Muscle layer of duodenum (tissue), 2 donors: ENCODE measurements around the gene RSPO1.

ENCODE experiments used
- H3K27ac ChIP-seq: one replicate; pipeline ENCODE4 v1.7.0; 2013; ENCODE audit warnings: mild to moderate bottlenecking, low read length
- H3K27me3 ChIP-seq: one replicate; pipeline ENCODE4 v1.7.0; 2013; ENCODE audit warnings: low read depth, mild to moderate bottlenecking, control low read depth, low read length
- H3K36me3 ChIP-seq, 2 donors: one replicate each; pipeline ENCODE4 v1.7.0; 2013; ENCODE audit warnings: low read length in 2 of 2, control low read depth in 1 of 2, mild to moderate bottlenecking in 1 of 2; ENCODE audit not compliant: insufficient read depth in 2 of 2, control insufficient read depth in 1 of 2
- H3K4me1 ChIP-seq, 2 donors: one replicate each; pipeline ENCODE4 v1.7.0; 2013; ENCODE audit warnings: low read length in 2 of 2, mild to moderate bottlenecking in 2 of 2, control low read depth in 1 of 2, moderate library complexity in 1 of 2; ENCODE audit not compliant: insufficient read depth in 2 of 2, control insufficient read depth in 1 of 2
- H3K4me3 ChIP-seq, 2 donors: one replicate each; pipeline ENCODE4 v1.7.0; 2013; ENCODE audit warnings: low read length in 2 of 2, low read depth in 1 of 2, mild to moderate bottlenecking in 1 of 2
- H3K9me3 ChIP-seq, 2 donors: one replicate each; pipeline ENCODE4 v1.7.0; 2013; ENCODE audit warnings: low read length in 2 of 2, control low read depth in 1 of 2, mild to moderate bottlenecking in 1 of 2; ENCODE audit not compliant: control insufficient read depth in 1 of 2
- donor health status: healthy.

Gene RSPO1

DNA sequence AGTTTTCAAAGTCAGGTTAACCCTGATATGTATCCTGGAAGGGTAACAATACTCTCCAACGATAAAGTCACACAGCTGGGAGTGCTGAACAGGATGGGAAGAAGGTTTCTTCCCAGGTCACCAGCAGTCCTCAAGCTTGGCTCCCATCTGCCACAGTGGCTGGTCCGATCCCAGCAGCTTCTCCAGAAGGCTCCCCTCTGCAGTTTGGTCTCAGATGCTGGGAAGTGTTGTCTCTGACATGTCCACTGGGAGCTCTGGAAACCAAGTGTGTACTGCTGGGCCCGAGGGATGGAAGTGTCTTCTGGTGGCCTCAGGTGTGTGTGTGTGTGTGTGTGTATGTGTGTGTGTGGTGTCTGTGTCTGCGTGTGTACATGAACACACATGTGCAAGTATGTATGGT, 22.5 kb downstream of the RSPO1 start:
- Histone ChIP-seq H3K27me3 (no peaks in the 10 kb centered on the region), H3K4me1 (no peaks in the 10 kb centered on the region), H3K27ac (no peak overlapping the region), H3K9me3 (no peaks in the 10 kb centered on the region), H3K36me3 (no peaks in the 10 kb centered on the region), H3K4me3 (no peak overlapping the region)

DNA sequence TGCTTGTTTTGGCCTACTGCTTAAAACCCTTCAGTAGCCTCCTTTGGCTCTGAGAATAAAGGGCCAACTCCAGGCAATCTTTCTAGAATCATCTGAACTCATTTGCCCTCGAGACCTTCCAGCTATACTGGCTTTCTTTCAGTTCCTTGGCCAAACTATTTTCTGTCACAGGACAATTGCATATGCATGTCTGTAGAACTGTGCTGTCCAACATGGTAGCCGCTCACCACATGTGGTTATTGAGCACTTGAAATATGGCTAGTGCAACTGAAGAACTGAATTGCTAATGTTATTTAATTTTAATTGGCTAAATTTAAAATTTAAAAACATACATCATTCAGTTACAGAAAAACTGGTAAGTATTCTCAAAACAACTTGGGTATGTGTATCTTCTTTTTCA, 24.7 kb downstream of the RSPO1 start:
- no peaks in the 10 kb centered on the region for H3K9me3 ChIP-seq
- peaks cover 0 to 7% of the 10 kb centered on the region in 2 donors for H3K4me1 ChIP-seq
- H3K27ac ChIP-seq: no peak overlapping the region
- H3K27me3 ChIP-seq: no peaks in the 10 kb centered on the region
- no peaks in the 10 kb centered on the region for H3K36me3 ChIP-seq
- no peak overlapping the region for H3K4me3 ChIP-seq

DNA sequence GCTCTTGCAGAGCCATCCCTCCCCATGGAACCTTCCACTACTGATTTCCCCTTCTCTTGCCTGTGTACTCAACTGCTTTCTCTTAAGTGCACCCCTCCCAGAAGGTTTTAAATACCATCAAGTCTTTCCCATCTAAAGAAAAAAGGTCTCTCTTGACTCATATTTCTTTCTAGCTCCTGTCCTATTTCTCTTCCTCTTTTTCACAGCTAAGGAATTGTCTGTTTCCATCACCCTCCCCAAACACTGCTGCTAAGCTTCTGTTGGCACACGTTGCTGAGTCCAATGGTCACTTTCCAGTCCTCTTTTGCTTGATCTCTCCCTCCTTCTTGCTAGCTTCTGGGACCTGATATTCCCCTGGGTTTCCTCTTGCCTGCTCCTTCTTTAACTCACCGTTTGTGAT, 25.7 kb downstream of the RSPO1 start:
- no peaks in the 10 kb centered on the region for H3K27me3 ChIP-seq

DNA sequence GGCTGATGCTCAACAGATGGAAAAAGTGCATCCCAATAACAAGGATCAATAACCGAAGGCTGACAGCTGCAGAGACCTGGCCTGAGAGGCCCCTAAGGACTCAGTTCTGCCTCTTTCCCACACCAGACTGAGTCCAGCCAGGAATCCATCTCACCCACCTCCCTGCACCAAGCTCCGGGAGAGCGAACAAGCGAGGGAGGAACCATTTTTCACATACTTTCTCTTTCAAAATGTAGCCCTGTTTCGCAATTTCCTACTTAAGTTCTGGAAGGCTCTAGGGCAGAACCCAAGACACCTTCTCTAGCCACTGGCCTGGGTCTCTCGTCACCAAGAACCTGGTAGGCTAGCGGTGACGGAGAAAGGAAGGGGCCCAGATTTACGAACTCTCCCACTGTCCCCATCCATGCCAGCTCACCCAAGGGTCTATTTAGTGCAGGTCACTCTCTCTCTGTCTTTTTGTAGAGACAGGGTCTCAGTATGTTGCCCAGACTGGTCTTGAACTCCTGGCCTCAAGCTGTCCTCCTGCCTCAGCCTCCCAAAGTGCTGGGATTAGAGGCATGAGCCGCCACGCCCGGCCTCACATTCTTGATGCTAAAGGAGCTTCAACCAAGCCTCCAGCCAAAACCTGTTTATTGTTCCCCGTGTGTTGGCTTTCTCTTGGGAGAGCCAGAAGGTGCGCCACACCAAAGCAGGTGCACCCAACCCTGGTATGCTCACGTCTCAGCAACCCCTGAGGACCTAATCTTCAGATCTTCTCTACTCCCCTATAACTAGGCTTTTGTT, 28.0 kb downstream of the RSPO1 start:
- Histone ChIP-seq H3K4me3 (no peak overlapping the region), H3K4me1 (peaks cover 0 to 16% of the 10 kb centered on the region in 2 donors), H3K27me3 (peaks cover 5% of the 10 kb centered on the region), H3K27ac (no peak overlapping the region), H3K36me3 (no peaks in the 10 kb centered on the region), H3K9me3 (no peaks in the 10 kb centered on the region)

More for the DNA sequence above, 25.7 kb downstream of the RSPO1 start:
- H3K4me3 ChIP-seq: no peak overlapping the region
- H3K9me3 ChIP-seq: no peaks in the 10 kb centered on the region
- H3K36me3 ChIP-seq: no peaks in the 10 kb centered on the region
- peaks cover 0 to 7% of the 10 kb centered on the region in 2 donors for H3K4me1 ChIP-seq
- no peak overlapping the region for H3K27ac ChIP-seq

DNA sequence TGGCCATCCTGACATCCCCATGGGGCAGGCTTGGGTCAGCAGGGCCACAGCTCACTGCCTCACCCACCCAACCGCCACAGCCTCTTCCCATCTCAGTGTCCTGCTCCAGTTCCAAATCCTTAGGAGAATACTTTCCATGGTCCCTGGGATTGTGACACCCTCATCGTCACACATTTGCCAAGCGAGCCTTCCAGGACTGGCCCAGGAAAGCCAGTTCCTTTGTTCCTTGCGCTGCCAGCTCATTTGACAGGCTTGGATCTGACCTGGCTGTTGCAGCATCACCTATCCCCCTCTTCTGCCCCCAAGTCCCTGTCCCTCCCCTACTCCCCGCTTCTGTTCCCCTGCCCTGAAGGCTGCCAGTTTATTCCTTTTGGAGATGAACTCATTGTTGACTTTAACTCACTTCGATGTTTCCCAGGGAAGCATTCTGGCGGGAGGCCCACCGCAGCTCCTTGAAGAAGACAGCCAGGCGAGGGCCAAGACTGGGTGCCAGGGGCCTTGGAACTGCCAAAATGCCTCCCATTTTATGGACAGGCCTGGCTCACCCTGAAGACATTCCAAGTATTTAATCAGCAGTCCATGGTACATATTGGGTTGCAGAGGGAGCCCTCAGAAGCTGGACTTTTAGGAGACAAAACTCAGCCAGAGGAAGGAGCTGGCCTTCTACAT, 28.8 kb downstream of the RSPO1 start:
- Histone ChIP-seq H3K9me3 (no peaks in the 10 kb centered on the region), H3K4me3 (no peak overlapping the region), H3K4me1 (peaks cover 0 to 16% of the 10 kb centered on the region in 2 donors)

DNA sequence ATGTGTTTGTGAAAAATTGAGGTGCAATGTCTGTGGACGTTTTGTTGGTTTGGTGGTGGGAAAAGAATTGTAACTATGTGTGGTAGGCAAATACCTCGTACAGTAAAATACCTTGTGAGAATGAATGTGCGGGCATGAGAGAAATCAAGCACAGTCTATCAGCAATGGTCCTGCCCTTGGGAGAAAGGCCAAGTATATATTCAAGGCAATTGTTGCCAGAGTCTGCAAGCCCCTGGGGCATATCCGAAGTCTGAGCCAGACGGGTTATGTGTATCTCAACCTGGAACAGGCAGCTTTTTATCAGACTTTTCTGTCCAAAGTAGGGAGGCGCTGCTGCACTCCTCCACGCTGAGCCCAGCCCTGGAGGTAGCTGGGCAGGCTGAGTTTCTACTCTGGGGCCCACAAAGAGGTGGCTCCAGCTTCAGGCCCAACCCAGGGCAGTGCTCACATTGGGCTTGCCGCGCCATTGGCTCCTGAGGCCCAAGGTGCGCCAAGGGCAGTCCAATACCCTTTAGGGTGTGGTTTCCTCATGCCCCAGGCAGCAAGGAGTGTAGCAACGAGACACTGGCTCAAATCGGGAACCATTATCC, 29.5 kb downstream of the RSPO1 start:
- H3K4me3 ChIP-seq: no peak overlapping the region

More for the DNA sequence above, 28.8 kb downstream of the RSPO1 start:
- no peak overlapping the region for H3K27ac ChIP-seq
- H3K27me3 ChIP-seq: peaks cover 5% of the 10 kb centered on the region
- no peaks in the 10 kb centered on the region for H3K36me3 ChIP-seq

DNA sequence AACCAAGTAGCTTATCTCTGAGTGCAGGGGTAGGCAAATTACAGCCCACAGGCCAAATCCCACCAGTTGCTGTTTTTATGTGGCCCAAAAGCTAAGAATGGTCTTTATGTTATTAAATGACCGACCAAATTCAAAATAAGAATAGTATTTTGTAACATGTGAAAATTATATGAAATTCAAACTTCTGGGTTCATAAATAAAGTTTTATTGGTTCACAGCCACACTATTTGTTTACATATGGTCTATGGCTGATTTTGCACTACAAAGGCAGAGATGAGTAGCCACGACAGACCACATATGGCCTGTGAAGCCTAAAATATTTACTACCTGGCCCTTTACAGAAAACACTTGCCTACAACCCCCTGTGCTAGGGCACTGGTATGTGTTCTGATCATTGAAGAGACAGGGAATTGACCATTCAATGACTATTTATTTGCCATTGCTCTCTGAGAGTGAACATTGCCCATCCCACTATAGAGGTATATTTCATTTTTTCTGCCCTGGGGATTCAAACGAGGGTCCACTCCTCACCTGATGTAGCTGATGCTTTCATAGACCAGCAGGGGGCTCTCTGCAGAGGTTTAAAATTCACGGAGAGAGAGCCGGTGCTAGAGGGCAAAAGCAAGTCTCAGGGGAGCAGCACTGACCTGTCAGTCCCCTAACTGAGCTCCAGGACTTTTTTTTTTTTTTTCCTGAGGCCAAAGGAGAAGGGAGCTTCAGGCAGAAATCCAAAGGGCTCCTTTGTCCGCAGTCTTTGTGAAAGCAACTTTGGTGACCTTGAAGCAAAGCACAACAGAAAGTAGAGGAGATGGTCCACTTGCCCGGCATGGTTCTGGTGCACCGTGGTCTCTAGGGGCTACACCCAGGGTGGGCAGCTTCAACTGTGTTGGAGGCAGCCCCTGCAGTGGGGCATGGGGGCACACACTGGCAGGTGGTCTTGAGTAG, 31.7 kb downstream of the RSPO1 start:
- Histone ChIP-seq H3K27me3 (peaks cover 5% of the 10 kb centered on the region), H3K4me1 (peaks cover 0 to 16% of the 10 kb centered on the region in 2 donors), H3K27ac (no peak overlapping the region), H3K9me3 (no peaks in the 10 kb centered on the region), H3K4me3 (no peak overlapping the region), H3K36me3 (no peaks in the 10 kb centered on the region)

More for the DNA sequence above, 29.5 kb downstream of the RSPO1 start:
- H3K27me3 ChIP-seq: peaks cover 5% of the 10 kb centered on the region
- H3K36me3 ChIP-seq: no peaks in the 10 kb centered on the region
- no peak overlapping the region for H3K27ac ChIP-seq
- H3K4me1 ChIP-seq: peaks cover 0 to 16% of the 10 kb centered on the region in 2 donors
- H3K9me3 ChIP-seq: no peaks in the 10 kb centered on the region

DNA sequence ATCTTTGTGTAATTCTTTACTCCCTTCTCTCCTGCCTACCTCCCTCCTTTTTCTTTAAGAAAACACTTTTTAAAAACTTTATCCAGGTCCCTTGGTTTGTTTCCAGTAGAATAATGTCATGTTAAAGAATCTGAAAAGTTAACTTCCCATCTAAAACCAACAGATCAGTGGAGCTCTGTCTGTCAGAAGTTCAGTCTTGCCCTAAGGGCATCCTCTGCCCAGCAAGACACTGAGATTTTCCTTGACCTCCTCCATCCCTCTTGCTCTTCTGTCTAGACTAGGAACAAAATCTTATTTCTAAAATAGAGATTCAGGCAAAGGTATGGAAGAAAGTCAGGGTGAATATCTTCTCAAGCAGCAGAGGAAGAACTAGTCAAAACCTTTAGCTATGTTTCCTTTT, 33.3 kb downstream of the RSPO1 start:
- no peaks in the 10 kb centered on the region for H3K36me3 ChIP-seq

DNA sequence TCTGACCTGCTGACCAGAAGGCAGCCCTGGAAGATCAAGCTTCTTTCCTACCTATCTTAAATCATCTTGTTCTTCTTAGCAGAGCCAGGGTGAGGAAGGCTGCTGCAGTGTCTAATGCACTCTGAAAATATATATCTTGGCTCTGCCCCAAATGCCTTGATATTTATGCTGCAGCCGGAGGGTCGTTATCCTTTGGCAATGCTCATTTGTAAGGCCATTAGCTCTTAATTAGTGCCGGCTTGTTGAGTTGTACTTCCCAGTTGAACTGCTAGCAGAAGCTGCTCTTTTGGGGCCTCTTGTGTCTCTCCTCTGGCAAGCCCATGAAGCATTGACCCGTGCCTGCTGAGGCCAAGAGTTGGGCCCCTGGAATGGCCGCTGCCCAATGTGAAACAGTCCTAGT, 34.8 kb downstream of the RSPO1 start:
- no peaks in the 10 kb centered on the region for H3K36me3 ChIP-seq
- peaks cover 0 to 12% of the 10 kb centered on the region in 2 donors for H3K4me1 ChIP-seq
- no peak overlapping the region for H3K27ac ChIP-seq
- no peak overlapping the region for H3K4me3 ChIP-seq
- H3K9me3 ChIP-seq: no peaks in the 10 kb centered on the region
- peaks cover 5% of the 10 kb centered on the region for H3K27me3 ChIP-seq

More for the DNA sequence above, 33.3 kb downstream of the RSPO1 start:
- H3K4me3 ChIP-seq: no peak overlapping the region
- H3K27ac ChIP-seq: no peak overlapping the region
- peaks cover 0 to 16% of the 10 kb centered on the region in 2 donors for H3K4me1 ChIP-seq
- peaks cover 5% of the 10 kb centered on the region for H3K27me3 ChIP-seq
- H3K9me3 ChIP-seq: no peaks in the 10 kb centered on the region

DNA sequence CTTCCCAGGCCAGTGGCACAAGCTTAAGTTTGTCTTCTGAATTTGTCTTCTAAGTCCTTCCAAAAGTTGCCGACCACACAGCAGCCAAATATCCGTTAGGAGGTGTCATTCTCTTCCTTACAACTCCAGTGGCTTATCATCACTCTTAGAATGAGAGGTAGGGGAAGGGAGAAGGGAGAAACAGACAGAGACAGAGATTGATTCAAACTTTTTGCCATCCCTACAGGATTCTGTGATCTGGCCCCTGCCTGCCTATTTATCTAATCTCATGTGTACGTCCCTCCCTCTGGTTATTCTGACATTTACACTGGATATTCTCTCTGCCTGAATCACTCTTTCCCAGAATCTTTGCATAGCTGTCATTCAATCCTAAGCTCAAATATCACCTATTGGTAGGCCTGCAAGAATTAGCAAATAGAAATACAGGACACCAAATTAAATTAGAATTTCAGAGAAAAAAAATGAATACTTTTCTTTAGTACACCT, 38.5 kb downstream of the RSPO1 start:
- Histone ChIP-seq H3K36me3 (peaks cover 13% of the 10 kb centered on the region in 2 donors), H3K9me3 (no peaks in the 10 kb centered on the region), H3K4me1 (peaks cover 0 to 20% of the 10 kb centered on the region in 2 donors), H3K27ac (peak overlapping the region; percentile 87), H3K4me3 (peak overlapping the region; percentile 99), H3K27me3 (no peaks in the 10 kb centered on the region)
